ENCODE data around the gene GABRP. TPM values are rescaled to one million over a fixed set of nuclear protein-coding genes. Genes with fewer than 3 reads are reported as not detected.

Gene GABRP
- total and polyA plus RNA-seq, 4 donors, result 0.08 to 0.17 TPM; not detected in 2

- no peak for TF ChIP-seq FOXA2 (IDR thresholded peaks at IDR 0.05)
Measured at GRCh38 chr5:170737591-170737990, 45.9 kb upstream of the GABRP start (continued).

- Histone ChIP-seq H3K27ac (ENCODE audit: low read depth in 1 of 2, low read length in 2 of 2) (no peak overlapping the region), H3K36me3 (ENCODE audit: control insufficient read depth in 4 of 4, insufficient read depth in 3 of 4, low read depth in 1 of 4, low read length in 3 of 4) (no peaks in the 10 kb centered on the region), H3K4me1 (ENCODE audit: control insufficient read depth in 4 of 4, insufficient read depth in 4 of 4, low read length in 3 of 4) (no peaks in the 10 kb centered on the region), H3K9me3 (ENCODE audit: control insufficient read depth in 4 of 4, low read length in 3 of 4) (peaks cover 0 to 14% (median 5%) of the 10 kb centered on the region in 4 donors), H3K4me3 (ENCODE audit: low read depth in 1 of 3, low read length in 3 of 3) (no peak overlapping the region), H3K9ac (ENCODE audit: low read depth in 1 of 2, low read length in 2 of 2) (no peak overlapping the region), H3K27me3 (ENCODE audit: control insufficient read depth in 4 of 4, insufficient read depth in 4 of 4, low read length in 3 of 4) (no peaks in the 10 kb centered on the region)
- peak; percentile 2 for DNase-seq (ENCODE audit: low spot score)
- TF ChIP-seq NR2F2 (IDR thresholded peaks at IDR 0.05) (no peak), ZBTB33 (IDR thresholded peaks at IDR 0.05) (no peak), HNF4G (IDR thresholded peaks at IDR 0.05) (no peak), YY1 (IDR thresholded peaks at IDR 0.05) (no peak), EGR1 (IDR thresholded peaks at IDR 0.05; ENCODE audit: low read depth in 2 of 2) (no peak), ATF3 (IDR thresholded peaks at IDR 0.05) (no peak), FOXA1 (IDR thresholded peaks at IDR 0.05) (no peak), SP1 (IDR thresholded peaks at IDR 0.05) (no peak), HNF4A (conservative IDR thresholded peaks at IDR 0.05) (no peak)
- TF ChIP-seq, protein P1, sequence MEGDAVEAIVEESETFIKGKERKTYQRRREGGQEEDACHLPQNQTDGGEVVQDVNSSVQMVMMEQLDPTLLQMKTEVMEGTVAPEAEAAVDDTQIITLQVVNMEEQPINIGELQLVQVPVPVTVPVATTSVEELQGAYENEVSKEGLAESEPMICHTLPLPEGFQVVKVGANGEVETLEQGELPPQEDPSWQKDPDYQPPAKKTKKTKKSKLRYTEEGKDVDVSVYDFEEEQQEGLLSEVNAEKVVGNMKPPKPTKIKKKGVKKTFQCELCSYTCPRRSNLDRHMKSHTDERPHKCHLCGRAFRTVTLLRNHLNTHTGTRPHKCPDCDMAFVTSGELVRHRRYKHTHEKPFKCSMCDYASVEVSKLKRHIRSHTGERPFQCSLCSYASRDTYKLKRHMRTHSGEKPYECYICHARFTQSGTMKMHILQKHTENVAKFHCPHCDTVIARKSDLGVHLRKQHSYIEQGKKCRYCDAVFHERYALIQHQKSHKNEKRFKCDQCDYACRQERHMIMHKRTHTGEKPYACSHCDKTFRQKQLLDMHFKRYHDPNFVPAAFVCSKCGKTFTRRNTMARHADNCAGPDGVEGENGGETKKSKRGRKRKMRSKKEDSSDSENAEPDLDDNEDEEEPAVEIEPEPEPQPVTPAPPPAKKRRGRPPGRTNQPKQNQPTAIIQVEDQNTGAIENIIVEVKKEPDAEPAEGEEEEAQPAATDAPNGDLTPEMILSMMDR (IDR thresholded peaks at IDR 0.05; ENCODE audit: low read depth, low read length, missing input control), result no peak
- TF ChIP-seq, protein P2, sequence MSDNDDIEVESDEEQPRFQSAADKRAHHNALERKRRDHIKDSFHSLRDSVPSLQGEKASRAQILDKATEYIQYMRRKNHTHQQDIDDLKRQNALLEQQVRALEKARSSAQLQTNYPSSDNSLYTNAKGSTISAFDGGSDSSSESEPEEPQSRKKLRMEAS (IDR thresholded peaks at IDR 0.05), result no peak
- WGBS, result 63% methylated on average over 3 of the region's 3 CpGs
Measured at GRCh38 chr5:170738840-170739239, 44.7 kb upstream of the GABRP start.

DNA sequence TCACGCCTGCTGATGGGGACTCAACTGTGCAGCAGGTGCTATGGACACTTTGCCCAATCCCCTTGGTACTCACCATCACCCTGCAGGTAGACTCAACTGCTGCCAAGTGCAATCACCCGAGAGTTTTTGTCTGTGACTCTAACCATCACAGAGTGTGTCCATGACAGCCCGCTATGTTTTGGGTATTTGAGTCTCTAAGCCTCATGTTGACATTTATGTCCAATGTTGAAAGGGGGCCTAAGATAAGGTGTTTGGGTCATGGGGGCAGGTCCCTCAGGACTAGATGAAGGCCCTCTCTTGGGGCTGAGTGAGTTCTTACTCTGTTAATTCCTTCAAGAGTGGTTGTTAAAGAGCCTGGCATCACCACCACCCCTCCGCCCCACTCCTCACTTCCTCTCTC, 44.1 kb upstream of the GABRP start:
- Histone ChIP-seq H3K27ac (ENCODE audit: low read depth in 1 of 2, low read length in 2 of 2) (no peak overlapping the region), H3K27me3 (ENCODE audit: control insufficient read depth in 4 of 4, insufficient read depth in 4 of 4, low read length in 3 of 4) (no peaks in the 10 kb centered on the region), H3K4me1 (ENCODE audit: control insufficient read depth in 4 of 4, insufficient read depth in 4 of 4, low read length in 3 of 4) (peaks cover 0 to 5% (median 1%) of the 10 kb centered on the region in 4 donors), H3K36me3 (ENCODE audit: control insufficient read depth in 4 of 4, insufficient read depth in 3 of 4, low read depth in 1 of 4, low read length in 3 of 4) (no peaks in the 10 kb centered on the region), H3K9ac (ENCODE audit: low read depth in 1 of 2, low read length in 2 of 2) (no peak overlapping the region), H3K4me3 (ENCODE audit: low read depth in 1 of 3, low read length in 3 of 3) (no peak overlapping the region), H3K9me3 (ENCODE audit: control insufficient read depth in 4 of 4, low read length in 3 of 4) (peaks cover 0 to 12% (median 5%) of the 10 kb centered on the region in 4 donors)
- DNase-seq (ENCODE audit: low spot score), result no peak
- WGBS, result 91% methylated on average over 4 of the region's 4 CpGs
- TF ChIP-seq NR2F2 (IDR thresholded peaks at IDR 0.05) (no peak), HNF4A (conservative IDR thresholded peaks at IDR 0.05) (no peak), FOXA2 (IDR thresholded peaks at IDR 0.05) (no peak), GABPA (IDR thresholded peaks at IDR 0.05 in 1 of 2, conservative IDR thresholded peaks at IDR 0.05 in 1 of 2) (no peak), JUND (IDR thresholded peaks at IDR 0.05) (no peak), EGR1 (IDR thresholded peaks at IDR 0.05; ENCODE audit: low read depth in 2 of 2) (no peak), FOXA1 (IDR thresholded peaks at IDR 0.05) (no peak), YY1 (IDR thresholded peaks at IDR 0.05) (no peak), TAF1 (conservative IDR thresholded peaks at IDR 0.05) (no peak), REST (IDR thresholded peaks at IDR 0.05) (no peak), RXRA (IDR thresholded peaks at IDR 0.05) (no peak), RAD21 (IDR thresholded peaks at IDR 0.05) (no peak)
- TF ChIP-seq, protein P2 (IDR thresholded peaks at IDR 0.05), result no peak
- TF ChIP-seq, protein P1 (IDR thresholded peaks at IDR 0.05; ENCODE audit: low read depth, low read length, missing input control), result no peak
